Common myeloid progenitor, CD34-positive (primary cell): ENCODE results near the gene GSTM2.

ENCODE experiments used
- CTCF ChIA-PET: fragments of 350-600 bp; sonication (Branson Sonifier 250); formaldehyde crosslinking; loops from one replicate; lab custom pipeline; 2021; ENCODE audit warnings: antibody characterized with exemption; lab: Charles Lee
- POLR2A ChIA-PET: fragments of 350-600 bp; sonication (Branson Sonifier 250); formaldehyde crosslinking; loops from one replicate; lab custom pipeline; 2021; ENCODE audit warnings: antibody characterized with exemption; lab: Charles Lee
- DNase-seq, 3 donors: peaks; one replicate each; pipeline versions ENCODE4 v3.0.0 to v3.0.0-alpha.2; 2013
- H3K27ac ChIP-seq, 2 experiments: 1 replicate in 1 of 2; 2 replicates in 1 of 2; pipeline ENCODE4 v1.7.0; 2013; ENCODE audit warnings: inconsistent platforms in 2 of 2, low read length in 2 of 2, mild to moderate bottlenecking in 2 of 2, low read depth in 1 of 2, moderate library complexity in 1 of 2; ENCODE audit not compliant: severe bottlenecking in 2 of 2, insufficient read depth in 1 of 2, poor library complexity in 1 of 2
- H3K27me3 ChIP-seq, 5 experiments: replicated peaks in 2 of 5; 1 replicate in 3 of 5; 2 replicates in 2 of 5; pipeline versions ENCODE4 v1.6.1 to v1.7.0; 2013; ENCODE audit warnings: low read length in 4 of 5, mild to moderate bottlenecking in 2 of 5, moderate library complexity in 2 of 5, inconsistent platforms in 1 of 5; ENCODE audit not compliant: insufficient read depth in 5 of 5, control insufficient read depth in 4 of 5
- H3K36me3 ChIP-seq, 4 experiments: 1 replicate in 2 of 4; 2 replicates in 2 of 4; pipeline versions ENCODE4 v1.6.1 to v1.7.0; 2013; ENCODE audit warnings: low read length in 3 of 4, control low read depth in 1 of 4, mild to moderate bottlenecking in 1 of 4; ENCODE audit not compliant: control insufficient read depth in 4 of 4, insufficient read depth in 4 of 4
- H3K4me1 ChIP-seq, 4 experiments: 1 replicate in 3 of 4; 2 replicates in 1 of 4; pipeline versions ENCODE4 v1.6.1 to v1.7.1; 2013; ENCODE audit warnings: low read length in 3 of 4, mild to moderate bottlenecking in 3 of 4, control low read depth in 1 of 4, inconsistent platforms in 1 of 4, moderate library complexity in 1 of 4; ENCODE audit not compliant: control insufficient read depth in 4 of 4, insufficient read depth in 4 of 4; ENCODE audit errors: control extremely low read depth in 1 of 4
- H3K4me3 ChIP-seq, 7 experiments: 1 replicate in 4 of 7; 2 replicates in 3 of 7; pipeline versions ENCODE4 v1.5.1 to v1.7.0; 2013; ENCODE audit warnings: mild to moderate bottlenecking in 7 of 7, low read length in 6 of 7, moderate library complexity in 6 of 7, inconsistent platforms in 2 of 7, low read depth in 2 of 7, control low read depth in 1 of 7; ENCODE audit not compliant: insufficient read depth in 4 of 7, control insufficient read depth in 1 of 7; ENCODE audit errors: extremely low read depth in 1 of 7
- H3K9me3 ChIP-seq, 5 experiments: 1 replicate in 4 of 5; 2 replicates in 1 of 5; pipeline versions ENCODE4 v1.6.1 to v1.7.1; 2013; ENCODE audit warnings: low read length in 4 of 5, mild to moderate bottlenecking in 2 of 5, inconsistent platforms in 1 of 5, low read depth in 1 of 5, moderate library complexity in 1 of 5; ENCODE audit not compliant: control insufficient read depth in 4 of 5, insufficient read depth in 2 of 5; ENCODE audit errors: control extremely low read depth in 1 of 5
- WGBS: methylation state at CpG from one replicate; pipeline ENCODE4 v1.1.5; 2013; ENCODE audit not compliant: insufficient coverage; 5-methylcytosine and 5-hydroxymethylcytosine counted together

GSTM2 gene

GRCh38 chr1:109639841-109640184, 28.0 kb upstream of the GSTM2 start:
- no peaks in the 10 kb centered on the region for H3K27me3 ChIP-seq
- H3K4me1 ChIP-seq = peaks cover 0 to 46% (median 16%) of the 10 kb centered on the region in 4 experiments
- ChIA-PET CTCF (interaction anchor here (0.6 to 25.8 kb wide), 36 partner anchors 10 to 372 kb away, joined by 3 to 430 read pairs (median 7); partner anchors contain the start of genes AHCYL1, AMPD2, GNAI3 and GNAT2), POLR2A (interaction anchor here (1.2 to 1.7 kb wide), 3 partner anchors 8 to 134 kb away, joined by 4 to 5 read pairs (median 4); no protein-coding TSS in a partner anchor)
- H3K27ac ChIP-seq = no peak overlapping the region
- no peak for DNase-seq
- WGBS = 63% methylated on average over 5 of the region's 6 CpGs
- H3K36me3 ChIP-seq = no peaks in the 10 kb centered on the region
- no peak overlapping the region for H3K4me3 ChIP-seq
- H3K9me3 ChIP-seq = no peaks in the 10 kb centered on the region

- DNase-seq = peak; percentile 72 to 86 (median 82)
These were observed 27.5 kb upstream of the GSTM2 start for GRCh38 chr1:109640285-109640865.

GRCh38 chr1:109641078-109641740, 26.6 kb upstream of the GSTM2 start:
- Histone ChIP-seq H3K27me3 (no peaks in the 10 kb centered on the region), H3K27ac (no peak overlapping the region), H3K4me3 (no peak overlapping the region), H3K4me1 (peaks cover 0 to 43% (median 16%) of the 10 kb centered on the region in 4 experiments), H3K36me3 (no peaks in the 10 kb centered on the region), H3K9me3 (peaks cover 0 to under 1% (median 0%) of the 10 kb centered on the region in 5 experiments)
- 92% methylated on average over 2 of the region's 2 CpGs for WGBS
- ChIA-PET CTCF (interaction anchor here (0.8 to 25.8 kb wide), 32 partner anchors 11 to 376 kb away, joined by 3 to 430 read pairs (median 7); partner anchors contain the start of genes AHCYL1, AMPD2, GNAI3 and GNAT2), POLR2A (interaction anchor here (1.4 to 1.7 kb wide), 2 partner anchors 9 to 95 kb away, joined by 4 to 5 read pairs; no protein-coding TSS in a partner anchor)
- DNase-seq = no peak

More at GRCh38 chr1:109640285-109640865, 27.5 kb upstream of the GSTM2 start:
- H3K9me3 ChIP-seq = no peaks in the 10 kb centered on the region
- ChIA-PET CTCF (interaction anchor here (0.7 to 25.8 kb wide), 39 partner anchors 10 to 371 kb away, joined by 3 to 430 read pairs (median 7); partner anchors contain the start of genes AHCYL1, AMPD2, GNAI3 and GNAT2), POLR2A (interaction anchor here (1.2 to 1.7 kb wide), 3 partner anchors 8 to 133 kb away, joined by 4 to 5 read pairs (median 4); no protein-coding TSS in a partner anchor)
- H3K4me1 ChIP-seq = peaks cover 0 to 43% (median 16%) of the 10 kb centered on the region in 4 experiments
- H3K27ac ChIP-seq = no peak overlapping the region
- 0% methylated on average over 4 of the region's 5 CpGs for WGBS
- H3K4me3 ChIP-seq = peak overlapping the region in 2 of 7 experiments; percentile 5 to 29
- H3K36me3 ChIP-seq = no peaks in the 10 kb centered on the region
- H3K27me3 ChIP-seq = no peaks in the 10 kb centered on the region

GRCh38 chr1:109641861-109642260, 26.0 kb upstream of the GSTM2 start:
- Histone ChIP-seq H3K27ac (no peak overlapping the region), H3K27me3 (no peaks in the 10 kb centered on the region), H3K9me3 (peaks cover 0 to 3% (median 0%) of the 10 kb centered on the region in 5 experiments), H3K36me3 (no peaks in the 10 kb centered on the region), H3K4me1 (peaks cover 0 to 43% (median 16%) of the 10 kb centered on the region in 4 experiments), H3K4me3 (no peak overlapping the region)
- 40% methylated on average over 1 of the region's 2 CpGs for WGBS
- no peak for DNase-seq
- ChIA-PET POLR2A (no interaction called here), CTCF (interaction anchor here (0.8 to 25.8 kb wide), 16 partner anchors 12 to 375 kb away, joined by 4 to 430 read pairs (median 12); partner anchors contain the start of genes AHCYL1, GNAI3, GPR61 and GSTM2)

- WGBS = 67% methylated on average over 1 of the region's 3 CpGs
- H3K4me1 ChIP-seq = peaks cover 0 to 43% (median 16%) of the 10 kb centered on the region in 4 experiments
- no peak overlapping the region for H3K27ac ChIP-seq
- H3K36me3 ChIP-seq = no peaks in the 10 kb centered on the region
- no peaks in the 10 kb centered on the region for H3K27me3 ChIP-seq
- ChIA-PET POLR2A (no interaction called here), CTCF (interaction anchor here (0.7 to 25.8 kb wide), 13 partner anchors 10 to 369 kb away, joined by 3 to 430 read pairs (median 5); partner anchors contain the start of genes GNAI3, GPR61, GSTM1 and GSTM2)
- no peak overlapping the region for H3K4me3 ChIP-seq
- peaks cover 0 to 3% (median 0%) of the 10 kb centered on the region in 5 experiments for H3K9me3 ChIP-seq
- no peak for DNase-seq
These were observed 25.2 kb upstream of the GSTM2 start for GRCh38 chr1:109642626-109643025.

- H3K36me3 ChIP-seq = no peaks in the 10 kb centered on the region
- ChIA-PET CTCF (interaction anchor here (0.6 to 25.8 kb wide), 14 partner anchors 11 to 368 kb away, joined by 3 to 430 read pairs (median 4); partner anchors contain the start of genes GNAI3, GPR61, GSTM1 and GSTM4), POLR2A (no interaction called here)
- no peak overlapping the region for H3K27ac ChIP-seq
- peaks cover 0 to 3% (median 0%) of the 10 kb centered on the region in 5 experiments for H3K9me3 ChIP-seq
- peaks cover 0 to 43% (median 16%) of the 10 kb centered on the region in 4 experiments for H3K4me1 ChIP-seq
- peak overlapping the region in 2 of 7 experiments; percentile 26 to 43 for H3K4me3 ChIP-seq
- H3K27me3 ChIP-seq = no peaks in the 10 kb centered on the region
- peak; percentile 81 to 88 (median 87) for DNase-seq
- 31% methylated on average over 28 of the region's 32 CpGs for WGBS
These were observed 24.2 kb upstream of the GSTM2 start for GRCh38 chr1:109643385-109644230.
